Ascending aorta (tissue), 2 donors: Measurements from ENCODE around the gene C1QL3. TPM values are rescaled to one million over a fixed set of nuclear protein-coding genes. Genes with fewer than 3 reads are reported as not detected.

Source experiments
- DNase-seq, 2 donors: peaks; one replicate each; pipeline ENCODE4 v3.0.0-alpha.2; 2019; ENCODE audit warnings: low spot score in 2 of 2
- H3K27ac ChIP-seq, 2 donors: fragments of 200-600 bp; sonication (generic); one replicate each; pipeline ENCODE4 v1.5.1; 2016 to 2017; ENCODE audit warnings: mild to moderate bottlenecking in 1 of 2
- H3K27me3 ChIP-seq: fragments of 200-600 bp; sonication (generic); one replicate; pipeline ENCODE4 v1.5.1; 2017
- H3K36me3 ChIP-seq, 2 donors: fragments of 200-600 bp; sonication (generic); one replicate each; pipeline ENCODE4 v1.5.1; 2016
- H3K4me1 ChIP-seq, 2 donors: fragments of 200-600 bp; sonication (generic); one replicate each; pipeline ENCODE4 v1.5.1; 2016 to 2017; ENCODE audit warnings: mild to moderate bottlenecking in 1 of 2
- H3K4me3 ChIP-seq, 2 donors: fragments of 200-600 bp; sonication (generic); one replicate each; pipeline ENCODE4 v1.5.1; 2016 to 2017; ENCODE audit warnings: mild to moderate bottlenecking in 1 of 2
- H3K9me3 ChIP-seq, 2 donors: fragments of 200-600 bp; sonication (generic); one replicate each; pipeline ENCODE4 v1.5.1; 2016
- intact Hi-C: fragments of 100-400 bp; cut with DNase I; formaldehyde crosslinking; loops from one replicate; pipeline ENCODE4 v1.15.1; 2023
- total RNA-seq: library from RNA; depleted of rRNA; stranded (reverse); fragments of >200 nt; gene quantifications from one replicate; pipeline ENCODE4 v1.1.0, GENCODE V29; 2016
- TF ChIP-seq, protein P1 (sequence below), 3 experiments: fragments of 200-600 bp in 2 of 3; fragments of 450-650 bp in 1 of 3; sonication (generic) in 2 of 3; IDR thresholded peaks; one replicate each; pipeline ENCODE4 v1.5.1; 2016 to 2019; ENCODE audit warnings: antibody characterized with exemption in 3 of 3, mild to moderate bottlenecking in 1 of 3, moderate library complexity in 1 of 3

Gene C1QL3
- total RNA-seq, 1 donor from 2014 or later: not detected

DNA sequence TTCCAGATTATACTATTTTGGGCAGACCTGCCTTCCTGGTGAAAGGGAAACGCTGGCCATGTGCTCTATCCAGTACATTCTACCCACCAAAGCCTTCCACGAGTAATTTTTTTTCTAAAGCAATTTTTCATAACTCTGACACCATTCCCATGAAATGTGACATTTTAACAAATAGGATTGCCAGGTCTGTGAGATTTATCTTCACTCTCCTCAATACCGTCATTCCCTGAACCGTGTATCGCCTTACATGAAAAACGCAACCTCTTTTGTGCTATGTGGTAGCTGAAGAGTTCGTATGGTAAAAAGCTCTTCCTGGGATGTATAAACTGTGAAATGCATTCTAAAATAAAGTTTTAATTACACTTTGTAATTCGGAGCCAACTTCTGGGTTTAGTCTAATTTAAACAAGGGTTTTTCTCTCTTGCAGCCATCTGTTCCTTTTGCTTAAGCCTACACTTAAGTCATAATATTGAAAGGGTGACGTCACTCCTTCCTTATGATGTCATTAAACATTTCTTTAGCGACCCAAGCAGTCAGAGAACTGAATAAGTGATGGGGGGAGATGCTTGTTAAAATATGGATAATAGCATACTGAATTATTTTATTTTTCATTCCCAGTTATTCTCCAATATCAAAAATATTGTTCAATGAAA lies 27.7 kb downstream of the C1QL3 start:
- TF ChIP-seq, protein P1, sequence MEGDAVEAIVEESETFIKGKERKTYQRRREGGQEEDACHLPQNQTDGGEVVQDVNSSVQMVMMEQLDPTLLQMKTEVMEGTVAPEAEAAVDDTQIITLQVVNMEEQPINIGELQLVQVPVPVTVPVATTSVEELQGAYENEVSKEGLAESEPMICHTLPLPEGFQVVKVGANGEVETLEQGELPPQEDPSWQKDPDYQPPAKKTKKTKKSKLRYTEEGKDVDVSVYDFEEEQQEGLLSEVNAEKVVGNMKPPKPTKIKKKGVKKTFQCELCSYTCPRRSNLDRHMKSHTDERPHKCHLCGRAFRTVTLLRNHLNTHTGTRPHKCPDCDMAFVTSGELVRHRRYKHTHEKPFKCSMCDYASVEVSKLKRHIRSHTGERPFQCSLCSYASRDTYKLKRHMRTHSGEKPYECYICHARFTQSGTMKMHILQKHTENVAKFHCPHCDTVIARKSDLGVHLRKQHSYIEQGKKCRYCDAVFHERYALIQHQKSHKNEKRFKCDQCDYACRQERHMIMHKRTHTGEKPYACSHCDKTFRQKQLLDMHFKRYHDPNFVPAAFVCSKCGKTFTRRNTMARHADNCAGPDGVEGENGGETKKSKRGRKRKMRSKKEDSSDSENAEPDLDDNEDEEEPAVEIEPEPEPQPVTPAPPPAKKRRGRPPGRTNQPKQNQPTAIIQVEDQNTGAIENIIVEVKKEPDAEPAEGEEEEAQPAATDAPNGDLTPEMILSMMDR (IDR thresholded peaks at IDR 0.05): no peak
- intact Hi-C loops: no loop called here
- no peak for DNase-seq

DNA sequence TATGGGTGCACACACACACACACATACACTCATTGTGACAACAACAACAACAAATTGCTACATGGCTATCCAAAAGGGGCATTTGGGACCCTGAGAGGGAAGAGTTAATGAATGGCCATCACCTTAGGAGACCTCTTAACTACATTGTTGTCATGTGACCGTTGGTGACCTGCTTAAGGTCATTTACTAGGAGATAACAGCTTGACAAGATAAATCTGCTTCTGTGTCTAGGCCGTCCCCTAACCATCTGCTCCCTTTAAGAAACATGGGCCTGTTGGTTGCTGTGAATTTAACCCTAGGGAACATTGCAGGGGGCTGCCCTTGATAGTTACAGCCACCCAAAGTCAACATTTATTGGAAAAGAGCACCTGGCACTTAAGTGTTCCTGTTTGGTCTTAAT lies 29.7 kb downstream of the C1QL3 start:
- TF ChIP-seq, protein P1 (IDR thresholded peaks at IDR 0.05): no peak
- no peak for DNase-seq
- H3K27me3 ChIP-seq: no peaks in the 10 kb centered on the region
- peaks cover 0 to 5% of the 10 kb centered on the region in 2 donors for H3K36me3 ChIP-seq
- intact Hi-C loops: no loop called here
- H3K9me3 ChIP-seq: no peaks in the 10 kb centered on the region
- no peak overlapping the region for H3K4me3 ChIP-seq
- H3K4me1 ChIP-seq: no peaks in the 10 kb centered on the region
- no peak overlapping the region for H3K27ac ChIP-seq

More for the DNA sequence above, 27.7 kb downstream of the C1QL3 start:
- Histone ChIP-seq H3K36me3 (no peaks in the 10 kb centered on the region), H3K27ac (no peak overlapping the region), H3K9me3 (no peaks in the 10 kb centered on the region), H3K27me3 (no peaks in the 10 kb centered on the region), H3K4me1 (no peaks in the 10 kb centered on the region), H3K4me3 (no peak overlapping the region)

DNA sequence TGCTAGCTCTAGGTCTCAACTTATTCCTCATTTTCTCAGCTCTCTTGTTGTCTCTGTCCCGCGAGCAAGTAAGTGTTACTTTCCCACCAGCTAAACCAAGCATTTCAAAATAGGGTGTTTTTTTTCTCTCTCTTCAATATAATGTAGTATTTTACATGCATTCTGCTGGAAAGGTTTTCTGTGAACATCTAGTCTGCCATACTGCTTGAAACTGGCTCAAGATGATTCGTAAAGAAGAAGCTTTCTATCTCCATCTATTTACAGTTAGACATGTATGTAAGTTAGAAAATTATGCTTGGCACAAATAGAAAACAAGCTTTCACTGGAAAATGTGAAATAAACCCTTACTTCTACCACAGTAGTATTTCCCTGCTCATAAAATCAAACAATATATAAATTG lies 31.2 kb downstream of the C1QL3 start:
- DNase-seq: no peak
- Histone ChIP-seq H3K27ac (no peak overlapping the region), H3K4me3 (no peak overlapping the region), H3K36me3 (peaks cover 0 to 12% of the 10 kb centered on the region in 2 donors), H3K9me3 (no peaks in the 10 kb centered on the region), H3K27me3 (no peaks in the 10 kb centered on the region), H3K4me1 (no peaks in the 10 kb centered on the region)
- TF ChIP-seq, protein P1 (IDR thresholded peaks at IDR 0.05): no peak
- intact Hi-C loops: no loop called here

DNA sequence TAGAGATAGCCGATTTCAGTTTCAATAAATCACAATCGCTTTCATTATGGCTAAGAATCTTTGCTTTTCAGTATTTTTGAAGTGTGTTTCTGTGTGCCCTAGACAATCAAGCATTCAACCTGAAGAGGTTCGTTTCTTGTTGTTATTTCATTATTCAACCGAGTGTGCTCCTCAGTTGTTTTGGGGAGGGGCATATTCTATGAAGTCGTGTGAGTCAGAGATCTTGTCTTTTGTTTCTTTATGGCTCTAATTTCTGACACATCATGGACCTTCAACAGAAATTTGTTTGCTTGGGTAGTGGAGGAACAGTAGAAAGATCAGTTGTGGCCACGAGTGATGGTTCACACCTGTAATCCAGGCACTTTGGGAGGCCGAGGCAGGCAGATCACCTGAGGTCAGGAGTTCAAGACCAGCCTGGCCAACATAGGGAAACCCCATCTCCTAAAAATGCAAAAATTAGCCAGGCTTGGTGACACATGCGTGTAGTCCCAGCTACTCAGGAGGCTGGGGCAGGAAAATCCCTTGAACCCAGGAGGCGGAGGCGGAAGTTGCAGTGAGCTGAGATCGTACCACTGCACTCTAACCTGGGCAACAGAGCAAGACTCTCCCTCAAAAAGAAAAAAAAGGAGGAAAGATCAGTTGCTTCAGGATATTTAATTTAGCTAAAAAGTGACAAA lies 38.3 kb downstream of the C1QL3 start:
- Histone ChIP-seq H3K27ac (no peak overlapping the region), H3K9me3 (no peaks in the 10 kb centered on the region), H3K27me3 (no peaks in the 10 kb centered on the region), H3K36me3 (peaks cover 0 to 12% of the 10 kb centered on the region in 2 donors), H3K4me3 (no peak overlapping the region), H3K4me1 (no peaks in the 10 kb centered on the region)
- no peak for DNase-seq
- TF ChIP-seq, protein P1 (IDR thresholded peaks at IDR 0.05): no peak
- intact Hi-C loops: no loop called here

DNA sequence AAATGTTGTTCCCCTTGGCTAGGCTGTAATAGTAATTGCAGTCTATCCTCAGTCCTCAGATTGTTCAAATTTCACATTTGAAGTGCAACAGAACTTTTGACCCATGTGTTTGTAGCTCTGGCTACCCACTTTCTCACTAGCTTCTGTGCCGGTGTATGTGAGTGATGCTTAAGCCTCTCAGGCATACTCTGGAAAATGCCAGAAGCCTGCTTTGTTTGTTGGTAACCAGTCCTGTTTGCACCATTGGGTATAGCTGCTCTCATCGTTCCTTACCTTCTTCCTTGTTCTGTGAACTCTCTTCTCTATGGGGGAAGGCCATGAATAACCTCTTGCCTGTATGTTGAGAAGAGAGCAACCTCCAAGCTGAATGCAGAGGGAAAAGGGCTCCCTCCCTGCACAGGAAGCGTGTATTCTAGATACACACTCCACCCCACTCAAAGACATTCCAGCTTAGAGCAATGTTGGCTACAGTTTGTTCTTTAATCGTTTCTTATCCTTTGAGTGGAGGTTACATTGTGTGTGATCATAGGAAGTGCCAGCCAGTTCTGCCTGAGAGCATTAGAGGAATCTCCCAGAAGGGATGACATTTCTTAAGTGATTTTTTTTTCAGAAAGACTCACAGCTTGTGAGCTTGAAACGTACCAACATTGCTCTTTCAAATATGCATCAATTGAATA lies 40.5 kb downstream of the C1QL3 start:
- Histone ChIP-seq H3K27me3 (no peaks in the 10 kb centered on the region), H3K36me3 (no peaks in the 10 kb centered on the region), H3K4me3 (no peak overlapping the region), H3K9me3 (no peaks in the 10 kb centered on the region), H3K27ac (no peak overlapping the region), H3K4me1 (no peaks in the 10 kb centered on the region)
- DNase-seq: no peak
- TF ChIP-seq, protein P1 (IDR thresholded peaks at IDR 0.05): no peak
- intact Hi-C loops: no loop called here
